HG03039 (cell line): ENCODE measurements around the gene DNMT1.
"Not testable (repeated sequence)": the region's sequence is repeated elsewhere in the genome, so short reads cannot be mapped to it uniquely, and the experiment has no call there.

Experiments
- ATAC-seq: cut with Tn5 transposase; IDR thresholded peaks from one replicate; pipeline ENCODE4 v1.9.1; 2021; ENCODE audit warnings: mild to moderate bottlenecking, moderate library complexity; ENCODE audit not compliant: unreplicated experiment

The DNMT1 gene

GRCh38 chr19:10187315-10187714 lies 7.4 kb downstream of the DNMT1 start:
- ATAC-seq: no peak

GRCh38 chr19:10184636-10185035 lies 10.1 kb downstream of the DNMT1 start:
- ATAC-seq: no peak

GRCh38 chr19:10183926-10184325 lies 10.8 kb downstream of the DNMT1 start:
- ATAC-seq: no peak

- no peak for ATAC-seq
Measured at GRCh38 chr19:10182847-10183246, 11.9 kb downstream of the DNMT1 start.

- ATAC-seq: no peak
Measured at GRCh38 chr19:10182076-10182475, 12.7 kb downstream of the DNMT1 start.

- no peak for ATAC-seq
Measured at GRCh38 chr19:10180459-10180858, 14.3 kb downstream of the DNMT1 start.

- ATAC-seq: not testable (repeated sequence)
Measured at GRCh38 chr19:10180024-10180423, 14.7 kb downstream of the DNMT1 start.

- no peak for ATAC-seq
Measured at GRCh38 chr19:10173527-10173926, 21.2 kb downstream of the DNMT1 start.

GRCh38 chr19:10168386-10168948 lies 26.3 kb downstream of the DNMT1 start:
- no peak for ATAC-seq

- no peak for ATAC-seq
Measured at GRCh38 chr19:10167459-10167858, 27.3 kb downstream of the DNMT1 start.

GRCh38 chr19:10166501-10166900 lies 28.3 kb downstream of the DNMT1 start:
- not testable (repeated sequence) for ATAC-seq

GRCh38 chr19:10166046-10166445 lies 28.7 kb downstream of the DNMT1 start:
- ATAC-seq: no peak

- no peak for ATAC-seq
Measured at GRCh38 chr19:10163536-10163935, 31.2 kb downstream of the DNMT1 start.

- no peak for ATAC-seq
Measured at GRCh38 chr19:10159610-10160009, 35.1 kb downstream of the DNMT1 start.

GRCh38 chr19:10158485-10158884 lies 36.3 kb downstream of the DNMT1 start:
- ATAC-seq: no peak

GRCh38 chr19:10158071-10158470 lies 36.7 kb downstream of the DNMT1 start:
- no peak for ATAC-seq

GRCh38 chr19:10155839-10156238 lies 38.9 kb downstream of the DNMT1 start:
- no peak for ATAC-seq

- ATAC-seq: no peak
Measured at GRCh38 chr19:10152100-10152499, 42.7 kb downstream of the DNMT1 start.

GRCh38 chr19:10151521-10151920 lies 43.2 kb downstream of the DNMT1 start:
- ATAC-seq: no peak

- no peak for ATAC-seq
Measured at GRCh38 chr19:10149427-10149826, 45.3 kb downstream of the DNMT1 start.

- ATAC-seq: no peak
Measured at GRCh38 chr19:10146142-10146541, 48.6 kb downstream of the DNMT1 start.

- no peak for ATAC-seq
Measured at GRCh38 chr19:10145031-10145430, 49.7 kb downstream of the DNMT1 start.

- no peak for ATAC-seq
Measured at GRCh38 chr19:10144361-10144760, 50.4 kb downstream of the DNMT1 start.
